ENCODE results near the gene DOCK1.

DNA sequence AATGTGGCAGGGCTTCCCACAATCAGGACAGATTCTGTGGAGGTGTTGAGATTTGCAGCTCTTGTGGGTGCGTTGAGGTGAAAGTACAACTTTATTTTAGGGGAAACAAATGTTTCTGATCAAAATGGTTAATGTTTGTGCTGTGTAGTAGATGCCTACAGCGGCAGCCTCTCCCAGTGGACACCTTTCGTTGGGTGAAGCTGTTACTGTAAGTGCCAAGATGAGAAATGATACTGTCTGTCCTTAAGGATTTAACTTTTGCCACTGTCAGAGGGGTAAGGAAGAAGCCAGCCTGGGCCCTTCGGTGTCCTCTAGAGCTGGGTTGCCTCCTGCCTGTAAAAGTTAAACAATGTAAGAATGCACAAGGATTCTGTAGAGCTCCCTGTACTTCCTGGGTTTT lies 27.9 kb downstream of the DOCK1 start:
- TF ChIP-seq, protein P1, sequence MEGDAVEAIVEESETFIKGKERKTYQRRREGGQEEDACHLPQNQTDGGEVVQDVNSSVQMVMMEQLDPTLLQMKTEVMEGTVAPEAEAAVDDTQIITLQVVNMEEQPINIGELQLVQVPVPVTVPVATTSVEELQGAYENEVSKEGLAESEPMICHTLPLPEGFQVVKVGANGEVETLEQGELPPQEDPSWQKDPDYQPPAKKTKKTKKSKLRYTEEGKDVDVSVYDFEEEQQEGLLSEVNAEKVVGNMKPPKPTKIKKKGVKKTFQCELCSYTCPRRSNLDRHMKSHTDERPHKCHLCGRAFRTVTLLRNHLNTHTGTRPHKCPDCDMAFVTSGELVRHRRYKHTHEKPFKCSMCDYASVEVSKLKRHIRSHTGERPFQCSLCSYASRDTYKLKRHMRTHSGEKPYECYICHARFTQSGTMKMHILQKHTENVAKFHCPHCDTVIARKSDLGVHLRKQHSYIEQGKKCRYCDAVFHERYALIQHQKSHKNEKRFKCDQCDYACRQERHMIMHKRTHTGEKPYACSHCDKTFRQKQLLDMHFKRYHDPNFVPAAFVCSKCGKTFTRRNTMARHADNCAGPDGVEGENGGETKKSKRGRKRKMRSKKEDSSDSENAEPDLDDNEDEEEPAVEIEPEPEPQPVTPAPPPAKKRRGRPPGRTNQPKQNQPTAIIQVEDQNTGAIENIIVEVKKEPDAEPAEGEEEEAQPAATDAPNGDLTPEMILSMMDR (IDR thresholded peaks at IDR 0.05), result no peak
- no peak for TF ChIP-seq EP300 (IDR thresholded peaks at IDR 0.05)
- no peak for TF ChIP-seq POLR2AphosphoS5 (IDR thresholded peaks at IDR 0.05)
